Brain microvascular endothelial cell (primary cell): ENCODE results near the gene RGPD5.
"Not testable (repeated sequence)": the region's sequence is repeated elsewhere in the genome, so short reads cannot be mapped to it uniquely, and the experiment has no call there.

Source experiments
- DNase-seq: peaks from one replicate; pipeline ENCODE4 v3.0.0-alpha.2; 2020
- H3K27ac ChIP-seq: fragments of 250-450 bp; sonication (Bioruptor Pico); 2 replicates; pipeline ENCODE4 v1.5.1; 2020; ENCODE audit warnings: mild to moderate bottlenecking, moderate library complexity
- H3K27me3 ChIP-seq: fragments of 250-450 bp; sonication (Bioruptor Pico); replicated peaks from 2 replicates; pipeline ENCODE4 v1.5.1; 2020; ENCODE audit warnings: mild to moderate bottlenecking
- H3K36me3 ChIP-seq: fragments of 250-450 bp; sonication (Bioruptor Pico); replicated peaks from 2 replicates; pipeline ENCODE4 v1.5.1; 2020; ENCODE audit warnings: mild to moderate bottlenecking
- H3K4me3 ChIP-seq: 2 replicates; pipeline ENCODE4 v1.5.1; 2011; ENCODE audit warnings: low read depth, mild to moderate bottlenecking, control low read depth, low read length, moderate library complexity
- in situ Hi-C: cut with HindIII; loops from 2 replicates; pipeline ENCODE4 v1.10.0; 2017; ENCODE audit warnings: low sequenced_read_pairs, low pct_ligation_motif_present

Gene RGPD5

GRCh38 chr2:109792659-109793058 lies 1.4 kb upstream of the RGPD5 start:
- in situ Hi-C loops, H3K4me3 ChIP-seq, H3K27me3 ChIP-seq, DNase-seq, H3K27ac ChIP-seq, H3K36me3 ChIP-seq: not testable (repeated sequence)

- in situ Hi-C loops: not testable (repeated sequence)
These were observed 77.1 kb downstream of the RGPD5 start for GRCh38 chr2:109871129-109871751.

GRCh38 chr2:109876625-109877024 lies 82.5 kb downstream of the RGPD5 start:
- DNase-seq, in situ Hi-C loops, H3K36me3 ChIP-seq, H3K27ac ChIP-seq, H3K4me3 ChIP-seq, H3K27me3 ChIP-seq: not testable (repeated sequence)

More at GRCh38 chr2:109871129-109871751, 77.1 kb downstream of the RGPD5 start:
- DNase-seq, H3K27ac ChIP-seq, H3K27me3 ChIP-seq, H3K4me3 ChIP-seq, H3K36me3 ChIP-seq: not testable (repeated sequence)

GRCh38 chr2:109882112-109882511 lies 88.0 kb downstream of the RGPD5 start:
- H3K4me3 ChIP-seq, H3K27ac ChIP-seq, in situ Hi-C loops, H3K36me3 ChIP-seq, H3K27me3 ChIP-seq, DNase-seq: not testable (repeated sequence)

GRCh38 chr2:109888414-109888813 lies 94.3 kb downstream of the RGPD5 start:
- H3K4me3 ChIP-seq, in situ Hi-C loops, H3K27ac ChIP-seq, DNase-seq, H3K36me3 ChIP-seq, H3K27me3 ChIP-seq: not testable (repeated sequence)

- in situ Hi-C loops, H3K4me3 ChIP-seq, DNase-seq, H3K27ac ChIP-seq, H3K27me3 ChIP-seq, H3K36me3 ChIP-seq: not testable (repeated sequence)
These were observed 95.8 kb downstream of the RGPD5 start for GRCh38 chr2:109889909-109890308.

- H3K27me3 ChIP-seq, in situ Hi-C loops, H3K27ac ChIP-seq, H3K4me3 ChIP-seq, H3K36me3 ChIP-seq, DNase-seq: not testable (repeated sequence)
These were observed 96.9 kb downstream of the RGPD5 start for GRCh38 chr2:109891024-109891423.

GRCh38 chr2:109893736-109894135 lies 99.6 kb downstream of the RGPD5 start:
- H3K27ac ChIP-seq, H3K27me3 ChIP-seq, H3K36me3 ChIP-seq, in situ Hi-C loops, H3K4me3 ChIP-seq, DNase-seq: not testable (repeated sequence)

- in situ Hi-C loops, H3K36me3 ChIP-seq, H3K4me3 ChIP-seq, DNase-seq, H3K27me3 ChIP-seq, H3K27ac ChIP-seq: not testable (repeated sequence)
These were observed 100.0 kb downstream of the RGPD5 start for GRCh38 chr2:109894141-109894540.

- DNase-seq, H3K36me3 ChIP-seq, in situ Hi-C loops, H3K27ac ChIP-seq, H3K27me3 ChIP-seq, H3K4me3 ChIP-seq: not testable (repeated sequence)
These were observed 101.2 kb downstream of the RGPD5 start for GRCh38 chr2:109895090-109895869.

GRCh38 chr2:109896212-109896611 lies 102.1 kb downstream of the RGPD5 start:
- H3K27ac ChIP-seq, DNase-seq, H3K4me3 ChIP-seq, H3K36me3 ChIP-seq, H3K27me3 ChIP-seq, in situ Hi-C loops: not testable (repeated sequence)

GRCh38 chr2:109897769-109898461 lies 103.8 kb downstream of the RGPD5 start:
- H3K27ac ChIP-seq, H3K27me3 ChIP-seq, H3K4me3 ChIP-seq, in situ Hi-C loops, H3K36me3 ChIP-seq, DNase-seq: not testable (repeated sequence)

- H3K4me3 ChIP-seq, H3K27me3 ChIP-seq, H3K27ac ChIP-seq, H3K36me3 ChIP-seq, DNase-seq, in situ Hi-C loops: not testable (repeated sequence)
These were observed 104.6 kb downstream of the RGPD5 start, which contains the start of gene LIMS3 for GRCh38 chr2:109898462-109899336. LIMS3 (plus strand) TSS chr2:109898688; CDS start chr2:109898729, 41 bp downstream.

- H3K27me3 ChIP-seq, H3K4me3 ChIP-seq, H3K27ac ChIP-seq, H3K36me3 ChIP-seq, in situ Hi-C loops, DNase-seq: not testable (repeated sequence)
These were observed 111.7 kb downstream of the RGPD5 start for GRCh38 chr2:109905796-109906195.
